Karpas-422 (cell line): ENCODE measurements around the gene C1QTNF5. TPM values are rescaled to one million over a fixed set of nuclear protein-coding genes. Genes with fewer than 3 reads are reported as not detected.

Source experiments
- DNase-seq: peaks from one replicate; pipeline ENCODE4 v3.0.0-alpha.2; 2015
- H2AFZ ChIP-seq: fragments of 200-600 bp; sonication (generic); 2 replicates; pipeline ENCODE4 v1.6.1; 2014; ENCODE audit warnings: antibody characterized with exemption, low read length, mixed read lengths
- H3K27ac ChIP-seq: fragments of 200-600 bp; sonication (generic); 2 replicates; pipeline ENCODE4 v1.5.1; 2014; ENCODE audit warnings: mild to moderate bottlenecking, low read length, moderate library complexity
- H3K27me3 ChIP-seq: fragments of 200-600 bp; sonication (generic); 2 replicates; pipeline ENCODE4 v1.6.1; 2014; ENCODE audit warnings: low read length, mixed read lengths
- H3K36me3 ChIP-seq: fragments of 200-600 bp; sonication (generic); 2 replicates; pipeline ENCODE4 v1.6.1; 2014; ENCODE audit warnings: low read length, mixed read lengths; ENCODE audit not compliant: insufficient read depth
- H3K4me1 ChIP-seq: fragments of 200-600 bp; sonication (generic); 2 replicates; pipeline ENCODE4 v1.6.1; 2014; ENCODE audit warnings: mild to moderate bottlenecking, low read length, mixed read lengths
- H3K4me2 ChIP-seq: fragments of 200-600 bp; sonication (generic); 2 replicates; pipeline ENCODE4 v1.6.1; 2014; ENCODE audit warnings: low read length, low read depth, mild to moderate bottlenecking; ENCODE audit not compliant: poor library complexity, severe bottlenecking
- H3K4me3 ChIP-seq: fragments of 200-600 bp; sonication (generic); 2 replicates; pipeline ENCODE4 v1.5.1; 2014; ENCODE audit warnings: mild to moderate bottlenecking, antibody characterized with exemption, low read length, mixed read lengths
- H3K79me2 ChIP-seq: fragments of 200-600 bp; sonication (generic); 2 replicates; pipeline ENCODE4 v1.6.1; 2014; ENCODE audit warnings: mild to moderate bottlenecking, low read length, mixed read lengths
- H3K9ac ChIP-seq: fragments of 200-600 bp; sonication (generic); 2 replicates; pipeline ENCODE4 v1.6.0; 2014; ENCODE audit warnings: low read length
- H3K9me2 ChIP-seq: fragments of 200-600 bp; sonication (generic), shearing (Covaris generic); replicated peaks from 2 replicates; pipeline ENCODE4 v1.6.0; 2014; ENCODE audit warnings: mild to moderate bottlenecking, low read length, moderate library complexity; ENCODE audit not compliant: insufficient read depth
- H3K9me3 ChIP-seq: fragments of 300-700, 200-600 bp; sonication (generic); 2 replicates; pipeline ENCODE4 v1.6.1; 2014; ENCODE audit warnings: low read length, mixed read lengths
- H4K20me1 ChIP-seq: fragments of 200-600 bp; sonication (generic); 2 replicates; pipeline ENCODE4 v1.6.1; 2014; ENCODE audit warnings: mild to moderate bottlenecking, antibody characterized with exemption, low read length, low read depth; ENCODE audit not compliant: insufficient read depth
- total RNA-seq: library from RNA; depleted of rRNA; stranded (reverse); fragments of >200 nt; shearing (Covaris generic); gene quantifications from 2 replicates; pipeline ENCODE4 v1.2.3, GENCODE V29; 2014; ENCODE audit warnings: low replicate concordance

Gene C1QTNF5
- total RNA-seq, 1 experiment from 2014 or later: not detected

- H3K27ac ChIP-seq: no peak overlapping the region
- no peak overlapping the region for H3K9ac ChIP-seq
- H3K4me3 ChIP-seq: no peak overlapping the region
Observed at GRCh38 chr11:119305556-119306372, 34.9 kb downstream of the C1QTNF5 start.

GRCh38 chr11:119303227-119303718, 37.4 kb downstream of the C1QTNF5 start:
- Histone ChIP-seq H3K27me3 (no peaks in the 10 kb centered on the region), H3K4me1 (no peaks in the 10 kb centered on the region), H3K9me2 (no peaks in the 10 kb centered on the region), H3K4me2 (no peak overlapping the region), H4K20me1 (no peaks in the 10 kb centered on the region), H3K79me2 (no peaks in the 10 kb centered on the region), H2AFZ (no peak overlapping the region), H3K4me3 (no peak overlapping the region), H3K36me3 (no peaks in the 10 kb centered on the region; the same call in 1 of the 2 replicates), H3K27ac (no peak overlapping the region), H3K9ac (no peak overlapping the region), H3K9me3 (no peaks in the 10 kb centered on the region)
- DNase-seq: no peak

More at GRCh38 chr11:119305556-119306372, 34.9 kb downstream of the C1QTNF5 start:
- no peaks in the 10 kb centered on the region for H3K9me2 ChIP-seq
- no peaks in the 10 kb centered on the region for H3K9me3 ChIP-seq
- no peaks in the 10 kb centered on the region; the same call in 1 of the 2 replicates for H3K36me3 ChIP-seq
- no peak overlapping the region for H2AFZ ChIP-seq
- H3K4me2 ChIP-seq: no peak overlapping the region
- DNase-seq: no peak
- no peaks in the 10 kb centered on the region for H3K27me3 ChIP-seq
- no peaks in the 10 kb centered on the region for H3K79me2 ChIP-seq
- no peaks in the 10 kb centered on the region for H4K20me1 ChIP-seq
- no peaks in the 10 kb centered on the region for H3K4me1 ChIP-seq

GRCh38 chr11:119300198-119300964, 40.3 kb downstream of the C1QTNF5 start:
- H2AFZ ChIP-seq: no peak overlapping the region
- H3K27me3 ChIP-seq: no peaks in the 10 kb centered on the region
- no peaks in the 10 kb centered on the region for H3K4me1 ChIP-seq
- no peaks in the 10 kb centered on the region; the same call in 1 of the 2 replicates for H3K36me3 ChIP-seq
- no peaks in the 10 kb centered on the region for H3K79me2 ChIP-seq
- no peak overlapping the region for H3K4me3 ChIP-seq
- no peaks in the 10 kb centered on the region for H3K9me2 ChIP-seq
- DNase-seq: no peak
- H3K9me3 ChIP-seq: no peaks in the 10 kb centered on the region
- H4K20me1 ChIP-seq: no peaks in the 10 kb centered on the region
- H3K27ac ChIP-seq: no peak overlapping the region
- no peak overlapping the region for H3K4me2 ChIP-seq
- H3K9ac ChIP-seq: no peak overlapping the region

DNA sequence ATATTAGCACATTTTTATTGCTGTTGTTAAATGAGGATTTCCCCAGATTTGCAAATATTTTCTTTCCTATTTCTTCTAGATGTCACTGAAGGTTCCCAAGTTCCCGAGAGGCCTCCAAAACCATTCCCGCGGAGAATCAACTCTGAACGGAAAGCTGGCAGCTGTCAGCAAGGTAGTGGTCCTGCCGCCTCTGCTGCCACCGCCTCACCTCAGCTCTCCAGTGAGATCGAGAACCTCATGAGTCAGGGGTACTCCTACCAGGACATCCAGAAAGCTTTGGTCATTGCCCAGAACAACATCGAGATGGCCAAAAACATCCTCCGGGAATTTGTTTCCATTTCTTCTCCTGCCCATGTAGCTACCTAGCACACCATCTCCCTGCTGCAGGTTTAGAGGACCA, 41.3 kb downstream of the C1QTNF5 start:
- no peak overlapping the region for H3K4me2 ChIP-seq
- no peaks in the 10 kb centered on the region for H4K20me1 ChIP-seq
- H3K79me2 ChIP-seq: no peaks in the 10 kb centered on the region
- H3K27ac ChIP-seq: no peak overlapping the region
- H3K9ac ChIP-seq: no peak overlapping the region
- DNase-seq: no peak
- no peak overlapping the region for H3K4me3 ChIP-seq
- H2AFZ ChIP-seq: no peak overlapping the region
- no peaks in the 10 kb centered on the region for H3K9me2 ChIP-seq
- no peaks in the 10 kb centered on the region for H3K27me3 ChIP-seq
- no peaks in the 10 kb centered on the region for H3K9me3 ChIP-seq
- H3K36me3 ChIP-seq: no peaks in the 10 kb centered on the region; the same call in 1 of the 2 replicates
- H3K4me1 ChIP-seq: no peaks in the 10 kb centered on the region

- H4K20me1 ChIP-seq: no peaks in the 10 kb centered on the region
- H3K79me2 ChIP-seq: no peaks in the 10 kb centered on the region
- no peaks in the 10 kb centered on the region for H3K4me1 ChIP-seq
- H3K9me3 ChIP-seq: no peaks in the 10 kb centered on the region
- no peak overlapping the region for H3K4me3 ChIP-seq
- no peaks in the 10 kb centered on the region for H3K9me2 ChIP-seq
- no peak overlapping the region for H3K4me2 ChIP-seq
- H3K36me3 ChIP-seq: no peaks in the 10 kb centered on the region; the same call in 1 of the 2 replicates
- no peak overlapping the region for H2AFZ ChIP-seq
- H3K27me3 ChIP-seq: no peaks in the 10 kb centered on the region
- DNase-seq: no peak
- no peak overlapping the region for H3K27ac ChIP-seq
- H3K9ac ChIP-seq: no peak overlapping the region
Observed at GRCh38 chr11:119298726-119299125, 42.0 kb downstream of the C1QTNF5 start.

DNA sequence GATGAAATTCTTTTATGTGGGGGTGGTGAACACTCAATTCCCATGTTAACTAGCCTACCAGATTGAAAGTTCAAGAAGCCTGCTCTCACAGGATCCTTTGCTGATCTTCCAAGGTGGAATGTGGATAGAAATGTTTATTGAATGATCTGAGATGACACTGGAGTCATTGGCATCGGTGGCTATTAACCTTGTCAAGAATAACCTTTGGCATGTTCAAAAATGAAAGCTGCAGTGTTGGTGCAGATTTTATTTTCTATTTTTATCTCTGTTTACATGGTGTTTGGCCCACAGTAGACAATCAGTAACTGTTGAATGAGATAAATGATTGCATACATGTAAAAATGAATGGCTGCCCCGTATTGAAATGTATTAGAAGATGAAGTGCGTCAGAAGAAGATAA, 42.7 kb downstream of the C1QTNF5 start:
- Histone ChIP-seq H2AFZ (no peak overlapping the region), H3K36me3 (no peaks in the 10 kb centered on the region; the same call in 1 of the 2 replicates), H3K27me3 (no peaks in the 10 kb centered on the region), H3K4me3 (no peak overlapping the region), H3K9me3 (no peaks in the 10 kb centered on the region), H3K9me2 (no peaks in the 10 kb centered on the region), H4K20me1 (no peaks in the 10 kb centered on the region), H3K4me1 (no peaks in the 10 kb centered on the region), H3K9ac (no peak overlapping the region), H3K79me2 (no peaks in the 10 kb centered on the region), H3K27ac (no peak overlapping the region), H3K4me2 (no peak overlapping the region)
- DNase-seq: no peak

DNA sequence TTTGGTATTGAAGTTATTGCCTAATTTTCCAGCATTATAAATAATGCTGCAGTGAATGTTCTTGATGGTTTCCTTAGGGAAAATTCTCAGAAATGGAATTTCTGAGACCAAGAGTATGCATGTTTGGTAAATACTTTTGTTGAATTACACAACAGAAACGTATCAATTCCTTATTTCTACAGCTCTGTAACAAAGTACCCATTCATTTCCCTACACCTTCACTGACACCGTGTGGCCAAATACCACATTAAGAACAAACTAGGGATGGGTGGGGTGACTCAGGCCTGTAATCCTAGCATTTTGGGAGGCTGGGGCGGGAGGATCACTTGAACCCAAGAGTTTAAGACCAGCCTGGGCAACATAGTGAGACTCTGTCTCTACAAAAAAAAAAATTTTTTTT, 45.5 kb downstream of the C1QTNF5 start:
- Histone ChIP-seq H3K9me2 (no peaks in the 10 kb centered on the region), H3K36me3 (no peaks in the 10 kb centered on the region; the same call in 1 of the 2 replicates), H3K79me2 (no peaks in the 10 kb centered on the region), H3K27ac (no peak overlapping the region), H4K20me1 (no peaks in the 10 kb centered on the region), H3K9me3 (no peaks in the 10 kb centered on the region), H3K4me1 (no peaks in the 10 kb centered on the region), H3K4me3 (no peak overlapping the region), H3K9ac (no peak overlapping the region), H2AFZ (no peak overlapping the region), H3K27me3 (no peaks in the 10 kb centered on the region), H3K4me2 (no peak overlapping the region)
- no peak for DNase-seq

GRCh38 chr11:119293461-119293860, 47.2 kb downstream of the C1QTNF5 start:
- Histone ChIP-seq H4K20me1 (no peaks in the 10 kb centered on the region), H2AFZ (no peak overlapping the region), H3K9me3 (no peaks in the 10 kb centered on the region), H3K79me2 (no peaks in the 10 kb centered on the region), H3K36me3 (no peaks in the 10 kb centered on the region), H3K4me2 (no peak overlapping the region), H3K9me2 (no peaks in the 10 kb centered on the region), H3K4me1 (0 out of 2 replicates have a peak, but pooled peaks cover 4% of the 10 kb centered on the region), H3K27me3 (no peaks in the 10 kb centered on the region), H3K4me3 (no peak overlapping the region), H3K27ac (no peak overlapping the region), H3K9ac (no peak overlapping the region)
- DNase-seq: no peak
